ENCODE measurements around the gene MAGI3. TPM values are rescaled to one million over a fixed set of nuclear protein-coding genes. Genes with fewer than 3 reads are reported as not detected.
A peak's percentile ranks its signal among the peaks of the same experiment; 100 is the strongest.
"Not testable (repeated sequence)": the region's sequence is repeated elsewhere in the genome, so short reads cannot be mapped to it uniquely, and the experiment has no call there.

MAGI3 gene
- total RNA-seq, 2 donors from 2014 or later, result 8.0 to 11.2 TPM

DNA sequence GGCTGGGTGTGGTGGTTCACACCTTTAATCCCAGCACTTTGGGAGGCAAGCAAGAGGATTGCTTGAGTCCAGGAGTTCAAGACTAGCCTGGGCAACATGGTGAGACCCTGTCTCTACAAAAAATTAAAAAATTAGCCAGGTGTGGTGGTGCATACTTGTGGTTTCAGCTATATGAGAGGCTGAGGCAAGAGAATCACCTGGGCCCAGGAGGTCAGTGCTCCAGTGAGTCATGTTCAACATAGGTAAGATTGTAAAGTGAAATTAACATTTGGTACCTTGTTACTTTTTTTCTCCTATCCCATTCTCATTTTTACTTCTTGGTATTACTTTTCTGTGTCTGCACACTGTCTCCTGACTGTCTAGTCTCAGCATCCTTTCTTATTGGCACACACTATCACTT lies 19.0 kb downstream of the MAGI3 start:
- DNase-seq (no peak), ATAC-seq (no peak)
- peaks cover 4% of the 10 kb centered on the region for H3K36me3 Mint-ChIP-seq (ENCODE audit: low read depth)
- H3K9me3 ChIP-seq (ENCODE audit: control insufficient read depth, low read length, poor library complexity, severe bottlenecking), result no peaks in the 10 kb centered on the region
- no peak overlapping the region for H3K4me3 Mint-ChIP-seq
- H3K27ac Mint-ChIP-seq, result no peak overlapping the region
- peaks cover 16% of the 10 kb centered on the region for H3K4me1 Mint-ChIP-seq
- no peaks in the 10 kb centered on the region for H3K27me3 Mint-ChIP-seq

DNA sequence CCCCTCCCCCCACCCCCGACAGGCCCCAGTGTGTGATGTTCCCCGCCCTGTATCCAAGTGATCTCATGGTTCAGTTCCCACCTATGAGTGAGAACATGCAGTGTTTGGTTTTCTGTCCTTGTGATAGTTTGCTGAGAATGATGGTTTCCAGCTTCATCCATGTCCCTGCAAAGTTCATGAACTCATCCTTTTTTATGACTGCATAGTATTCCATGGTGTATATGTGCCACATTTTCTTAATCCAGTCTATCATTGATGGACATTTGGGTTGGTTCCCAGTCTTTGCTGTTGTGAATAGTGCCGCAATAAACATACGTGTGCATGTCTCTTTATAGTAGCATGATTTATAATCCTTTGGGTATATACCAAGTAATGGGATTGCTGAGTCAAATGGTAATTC lies 21.7 kb downstream of the MAGI3 start:
- not testable (repeated sequence) for ATAC-seq; H3K4me3 Mint-ChIP-seq; H3K36me3 Mint-ChIP-seq (ENCODE audit: low read depth); H3K4me1 Mint-ChIP-seq; H3K9me3 ChIP-seq (ENCODE audit: control insufficient read depth, low read length, poor library complexity, severe bottlenecking); H3K27ac Mint-ChIP-seq; H3K27me3 Mint-ChIP-seq; DNase-seq

DNA sequence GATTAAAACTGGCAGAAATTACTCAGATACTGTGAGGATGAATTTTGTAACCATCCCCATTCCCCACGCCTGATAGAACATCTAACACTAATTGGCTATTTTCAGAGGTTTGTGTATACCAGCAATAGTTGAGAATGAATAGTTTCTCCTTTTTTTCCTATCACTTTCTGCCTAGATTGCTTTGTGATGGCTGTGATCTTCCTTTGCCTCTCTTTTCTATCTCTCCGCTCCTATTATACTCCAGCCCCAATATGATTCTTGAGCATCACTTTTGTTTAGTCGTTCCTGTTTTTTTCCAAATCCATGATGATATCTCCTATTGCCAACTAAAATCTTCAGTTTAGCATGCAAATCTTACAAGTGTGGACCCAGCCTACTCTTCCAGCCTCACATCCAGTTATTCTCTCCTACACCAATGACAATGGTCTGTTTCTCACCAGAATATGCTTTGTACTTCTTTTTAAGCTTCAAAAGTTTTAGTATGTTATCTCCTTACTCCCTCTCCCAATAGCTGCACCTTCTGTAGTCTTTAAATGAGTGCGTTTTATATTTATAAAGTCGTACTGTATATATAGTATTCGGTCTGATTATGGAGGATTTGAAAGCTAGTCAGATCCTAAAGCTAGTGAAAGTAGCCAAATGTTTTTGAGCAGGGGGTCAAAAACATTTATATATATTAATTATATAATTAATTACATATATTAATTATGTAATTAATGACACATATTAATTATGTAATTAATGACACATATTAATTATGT lies 25.2 kb downstream of the MAGI3 start:
- no peak for ATAC-seq
- H3K4me1 Mint-ChIP-seq, result peaks cover 9% of the 10 kb centered on the region
- no peaks in the 10 kb centered on the region for H3K27me3 Mint-ChIP-seq
- no peaks in the 10 kb centered on the region for H3K9me3 ChIP-seq (ENCODE audit: control insufficient read depth, low read length, poor library complexity, severe bottlenecking)
- H3K4me3 Mint-ChIP-seq, result no peak overlapping the region
- H3K36me3 Mint-ChIP-seq (ENCODE audit: low read depth), result no peaks in the 10 kb centered on the region
- DNase-seq, result no peak
- no peak overlapping the region for H3K27ac Mint-ChIP-seq

DNA sequence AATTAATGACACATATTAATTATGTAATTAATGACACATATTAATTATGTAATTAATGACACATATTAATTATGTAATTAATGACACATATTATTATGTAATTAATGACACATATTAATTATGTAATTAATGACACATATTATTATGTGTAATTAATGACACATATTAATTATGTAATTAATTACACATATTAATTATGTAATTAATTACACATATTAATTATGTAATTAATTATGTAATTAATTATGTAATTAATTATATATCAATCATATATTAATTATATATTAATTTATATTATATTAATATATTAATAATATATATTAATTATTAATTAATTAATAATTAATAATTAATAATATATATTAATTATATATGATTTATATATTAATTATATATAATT lies 25.8 kb downstream of the MAGI3 start:
- not testable (repeated sequence) for H3K36me3 Mint-ChIP-seq (ENCODE audit: low read depth); ATAC-seq; H3K27ac Mint-ChIP-seq; H3K4me3 Mint-ChIP-seq; H3K4me1 Mint-ChIP-seq; H3K9me3 ChIP-seq (ENCODE audit: control insufficient read depth, low read length, poor library complexity, severe bottlenecking); DNase-seq; H3K27me3 Mint-ChIP-seq

DNA sequence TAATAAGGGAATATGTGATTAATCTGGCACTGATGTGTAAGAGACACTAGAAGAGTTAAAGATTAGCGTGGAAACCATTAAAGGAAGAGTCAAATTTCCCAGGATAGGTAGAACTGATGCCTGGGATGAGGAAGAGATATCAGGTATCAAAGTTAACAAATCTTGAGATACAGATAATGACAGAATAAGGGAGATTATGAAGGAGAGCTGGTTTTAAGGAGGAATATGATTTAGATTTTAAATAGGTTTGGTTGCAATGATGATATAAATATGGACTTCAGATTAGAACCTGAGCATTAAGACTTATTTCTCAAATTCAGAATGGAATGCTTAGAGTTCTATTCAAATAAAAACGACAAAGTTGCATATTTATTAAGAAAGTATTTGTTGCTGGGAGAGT lies 26.2 kb downstream of the MAGI3 start:
- Mint-ChIP-seq H3K4me1 (peaks cover 9% of the 10 kb centered on the region), H3K36me3 (ENCODE audit: low read depth) (no peaks in the 10 kb centered on the region), H3K27ac (no peak overlapping the region), H3K4me3 (no peak overlapping the region), H3K27me3 (no peaks in the 10 kb centered on the region)
- ATAC-seq (no peak), DNase-seq (no peak)
- H3K9me3 ChIP-seq (ENCODE audit: control insufficient read depth, low read length, poor library complexity, severe bottlenecking), result no peaks in the 10 kb centered on the region

DNA sequence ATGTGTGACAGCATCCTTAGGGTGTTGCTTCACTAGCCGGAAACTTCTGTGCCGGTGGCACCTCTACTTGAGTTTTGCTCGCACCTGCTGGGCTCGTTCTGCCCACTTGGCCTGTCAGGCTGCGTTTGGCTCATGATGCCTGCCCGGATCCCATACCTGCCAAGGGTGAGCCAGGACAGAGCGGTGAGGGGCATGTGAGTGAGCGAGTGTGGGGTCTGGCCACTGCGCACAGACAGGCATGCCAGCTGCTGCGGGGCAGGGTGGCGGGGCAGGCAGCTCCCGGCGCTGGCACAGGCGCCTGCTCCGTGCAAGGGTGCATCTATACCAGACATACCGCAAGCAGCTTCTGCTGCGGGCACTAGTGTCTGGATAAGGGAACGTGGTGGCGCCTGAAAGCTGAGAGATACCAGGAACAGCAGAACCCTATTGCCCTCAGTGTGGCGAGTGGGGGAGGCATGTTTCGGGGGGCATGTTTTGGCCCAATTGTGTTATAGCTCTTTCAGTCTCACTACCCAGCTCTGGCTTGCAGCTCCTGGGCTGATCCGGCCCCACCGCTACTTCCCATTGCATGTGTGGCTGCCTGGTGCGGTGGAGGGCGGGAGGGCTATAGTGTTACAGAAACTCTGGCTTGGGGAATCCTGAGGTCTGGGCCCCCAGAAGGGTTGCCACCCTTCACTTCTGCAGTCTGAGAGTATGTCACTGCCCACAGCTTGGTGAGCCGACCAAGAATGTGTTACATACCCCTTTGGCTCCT lies 32.2 kb downstream of the MAGI3 start:
- Mint-ChIP-seq H3K27me3 (no peaks in the 10 kb centered on the region), H3K4me3 (no peak overlapping the region), H3K4me1 (peaks cover 5% of the 10 kb centered on the region), H3K27ac (no peak overlapping the region), H3K36me3 (ENCODE audit: low read depth) (no peaks in the 10 kb centered on the region)
- DNase-seq (no peak), ATAC-seq (no peak)
- no peaks in the 10 kb centered on the region for H3K9me3 ChIP-seq (ENCODE audit: control insufficient read depth, low read length, poor library complexity, severe bottlenecking)

DNA sequence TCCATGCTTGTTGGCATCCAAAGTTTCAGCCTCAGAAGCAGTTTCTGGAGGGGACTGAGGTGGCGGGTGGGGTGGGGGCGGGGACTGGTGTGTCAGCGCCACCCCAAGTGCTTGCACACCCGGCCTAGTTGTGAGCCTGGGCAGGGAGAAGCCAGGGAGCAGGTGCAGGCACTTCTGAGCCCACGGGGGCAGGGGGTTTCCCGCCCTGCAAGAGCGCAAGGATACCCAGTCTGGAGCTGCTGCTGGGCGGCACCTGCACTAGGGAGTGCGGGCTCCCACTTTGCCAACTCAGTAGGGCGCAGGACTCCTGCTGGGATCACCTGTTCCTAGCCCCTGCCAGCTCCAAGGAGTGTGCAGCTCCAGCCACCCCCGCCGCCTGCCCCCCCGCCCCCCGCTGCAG lies 33.5 kb downstream of the MAGI3 start:
- no peaks in the 10 kb centered on the region for H3K27me3 Mint-ChIP-seq
- no peaks in the 10 kb centered on the region for H3K4me1 Mint-ChIP-seq
- H3K36me3 Mint-ChIP-seq (ENCODE audit: low read depth), result no peaks in the 10 kb centered on the region
- H3K9me3 ChIP-seq (ENCODE audit: control insufficient read depth, low read length, poor library complexity, severe bottlenecking), result no peaks in the 10 kb centered on the region
- DNase-seq (no peak), ATAC-seq (no peak)
- H3K4me3 Mint-ChIP-seq, result no peak overlapping the region
- no peak overlapping the region for H3K27ac Mint-ChIP-seq

DNA sequence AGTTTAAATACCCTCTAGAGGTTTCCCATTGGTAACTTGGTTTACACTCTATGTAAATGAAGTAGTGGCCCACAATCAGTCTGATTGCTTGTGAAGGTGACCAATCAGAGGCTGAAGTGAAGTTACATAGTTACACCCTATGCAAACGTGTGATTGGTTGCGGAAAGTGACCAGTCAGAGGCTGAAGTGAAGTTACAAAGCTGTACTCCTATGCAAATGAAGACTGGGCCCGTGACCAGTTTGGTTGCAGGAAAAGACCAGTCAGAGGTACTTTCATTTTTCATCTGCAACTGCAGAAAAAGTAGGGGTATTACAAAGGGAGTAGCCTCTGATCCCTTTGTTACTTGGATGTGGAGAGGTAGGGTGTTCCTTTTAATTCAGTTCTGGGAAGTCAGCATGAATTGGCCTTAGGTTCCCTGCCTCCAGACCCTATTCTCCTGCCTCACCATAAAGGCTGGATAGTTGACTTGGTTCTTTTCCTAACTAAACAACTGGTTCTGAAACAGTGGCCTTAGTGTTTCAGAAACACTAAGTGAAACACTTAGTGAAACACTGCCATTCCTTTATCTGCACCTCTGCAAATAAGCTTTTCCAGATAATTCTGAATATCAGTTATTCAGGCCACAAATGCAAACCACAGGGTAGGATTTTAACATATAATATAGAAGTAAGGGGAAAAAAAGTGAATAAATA lies 39.3 kb downstream of the MAGI3 start:
- Mint-ChIP-seq H3K27ac (no peak overlapping the region), H3K4me3 (no peak overlapping the region), H3K27me3 (no peaks in the 10 kb centered on the region), H3K36me3 (ENCODE audit: low read depth) (no peaks in the 10 kb centered on the region), H3K4me1 (peaks cover 2% of the 10 kb centered on the region)
- H3K9me3 ChIP-seq (ENCODE audit: control insufficient read depth, low read length, poor library complexity, severe bottlenecking), result no peaks in the 10 kb centered on the region
- no peak for DNase-seq
- no peak for ATAC-seq

DNA sequence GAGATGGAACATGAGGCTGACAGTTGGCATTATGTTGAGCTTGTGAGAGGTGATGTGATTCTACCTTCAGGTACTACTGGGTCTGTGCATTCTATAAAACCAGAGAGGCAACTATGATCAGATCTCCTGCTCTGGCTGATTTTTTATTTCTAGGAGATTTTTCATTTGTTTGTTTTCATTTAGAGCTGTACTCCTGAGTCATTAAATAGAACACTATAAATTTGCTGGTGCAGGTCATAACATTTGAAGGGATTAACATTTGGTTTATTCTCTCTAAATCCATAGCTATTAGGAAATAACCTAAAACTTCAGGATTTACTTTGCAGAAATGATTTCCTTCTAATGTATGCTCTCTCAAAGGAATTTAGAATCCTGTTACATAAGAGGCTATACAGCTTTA lies 42.9 kb downstream of the MAGI3 start:
- H3K4me1 Mint-ChIP-seq, result peaks cover 8% of the 10 kb centered on the region

DNA sequence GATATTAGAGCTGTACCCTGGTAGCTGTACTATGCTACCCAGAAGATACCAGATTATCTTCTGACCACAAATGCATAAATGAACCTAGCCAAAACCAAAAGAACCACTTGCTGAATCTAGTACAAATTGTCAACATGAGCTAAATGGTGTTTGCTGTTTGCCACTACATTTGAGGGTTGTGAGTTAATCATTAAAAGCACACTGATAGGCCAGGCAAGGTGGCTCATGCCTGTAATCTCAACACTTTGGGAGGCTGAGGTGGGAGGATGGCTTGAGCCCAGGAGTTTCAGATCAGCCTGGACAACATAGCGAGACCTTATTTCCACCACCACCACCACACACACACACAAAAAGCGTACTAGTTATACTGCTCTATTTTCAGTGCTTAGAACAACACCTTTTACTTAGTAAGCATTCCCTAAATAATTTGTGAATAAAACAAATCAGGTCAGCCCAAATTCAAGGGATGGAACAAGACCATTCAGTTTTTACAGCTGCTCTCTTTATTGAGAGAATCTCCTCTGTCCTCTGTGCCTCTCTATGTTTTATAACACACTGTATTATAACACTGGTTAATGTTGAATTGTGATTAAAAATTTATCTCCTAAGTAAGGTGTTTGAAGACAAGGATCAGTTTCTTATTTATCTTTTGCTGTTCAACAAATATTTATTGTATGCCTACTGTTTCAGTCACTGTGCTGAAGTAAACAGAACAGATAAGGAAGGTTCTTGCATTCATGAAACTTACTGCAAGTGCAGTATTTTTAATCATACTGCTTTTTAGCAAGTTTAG lies 44.0 kb downstream of the MAGI3 start:
- no peak for ATAC-seq
- H3K4me3 Mint-ChIP-seq, result no peak overlapping the region
- peaks cover 14% of the 10 kb centered on the region for H3K4me1 Mint-ChIP-seq
- DNase-seq, result no peak
- H3K27me3 Mint-ChIP-seq, result no peaks in the 10 kb centered on the region
- no peaks in the 10 kb centered on the region for H3K36me3 Mint-ChIP-seq (ENCODE audit: low read depth)
- peak overlapping the region; percentile 4 for H3K27ac Mint-ChIP-seq
- H3K9me3 ChIP-seq (ENCODE audit: control insufficient read depth, low read length, poor library complexity, severe bottlenecking), result no peaks in the 10 kb centered on the region

More for the DNA sequence above, 42.9 kb downstream of the MAGI3 start:
- H3K27me3 Mint-ChIP-seq, result no peaks in the 10 kb centered on the region
- no peak overlapping the region for H3K27ac Mint-ChIP-seq
- H3K4me3 Mint-ChIP-seq, result no peak overlapping the region
- DNase-seq (no peak), ATAC-seq (no peak)
- H3K9me3 ChIP-seq (ENCODE audit: control insufficient read depth, low read length, poor library complexity, severe bottlenecking), result no peaks in the 10 kb centered on the region
- no peaks in the 10 kb centered on the region for H3K36me3 Mint-ChIP-seq (ENCODE audit: low read depth)

DNA sequence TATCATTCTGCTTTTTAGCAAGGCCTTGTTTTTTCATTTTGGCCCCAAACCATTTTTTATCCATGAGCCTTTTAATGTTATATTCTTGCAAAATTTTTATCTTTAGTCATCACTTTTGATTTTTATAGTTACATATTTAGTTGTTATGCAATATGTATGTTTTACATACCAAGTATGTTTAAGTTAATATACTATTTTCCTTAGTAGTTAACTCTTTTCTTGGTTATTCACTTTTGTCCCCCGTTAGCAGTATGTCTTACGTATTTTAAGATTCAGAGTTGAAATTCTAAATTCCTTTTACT lies 44.5 kb downstream of the MAGI3 start:
- H3K9me3 ChIP-seq (ENCODE audit: control insufficient read depth, low read length, poor library complexity, severe bottlenecking), result no peaks in the 10 kb centered on the region
- Mint-ChIP-seq H3K36me3 (ENCODE audit: low read depth) (no peaks in the 10 kb centered on the region), H3K27ac (no peak overlapping the region), H3K4me3 (no peak overlapping the region), H3K4me1 (peaks cover 16% of the 10 kb centered on the region), H3K27me3 (no peaks in the 10 kb centered on the region)
- no peak for DNase-seq
- ATAC-seq, result no peak

DNA sequence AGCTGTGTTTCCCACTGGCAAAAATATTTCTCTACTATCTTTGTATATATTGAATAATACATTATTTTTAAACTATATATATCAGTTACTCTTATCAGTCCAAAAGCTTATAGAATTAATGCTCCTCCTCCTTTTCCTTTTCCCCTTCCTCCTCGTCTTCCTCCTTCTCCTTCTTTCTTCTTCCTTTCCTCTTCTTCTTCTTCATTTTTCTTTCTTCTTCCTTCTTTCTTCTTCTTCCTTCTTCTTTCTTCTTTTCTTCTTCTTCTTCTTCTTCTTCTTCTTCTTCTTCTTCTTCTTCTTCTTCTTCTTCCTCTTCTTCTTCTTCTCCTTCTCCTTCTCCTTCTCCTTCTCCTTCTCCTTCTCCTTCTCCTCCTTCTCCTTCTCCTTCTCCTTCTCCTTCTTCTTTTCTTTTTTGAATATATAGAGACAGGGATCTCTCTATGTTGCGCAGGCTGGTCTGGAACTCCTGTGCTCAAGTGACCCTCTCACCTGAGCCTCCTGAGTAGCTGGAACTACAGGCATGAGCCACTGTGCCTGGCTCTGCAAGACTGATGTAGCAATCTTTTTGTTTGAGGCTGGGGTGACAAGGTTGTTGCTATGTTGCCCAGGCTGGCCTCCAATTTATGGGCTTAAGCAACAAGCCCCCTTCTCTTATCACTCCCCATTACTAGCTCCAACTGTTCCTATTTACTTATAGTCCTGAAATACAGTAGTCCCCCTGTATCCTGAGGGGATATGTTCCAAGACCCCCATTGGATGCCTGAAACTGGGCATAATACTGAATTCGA lies 47.4 kb downstream of the MAGI3 start:
- no peak for DNase-seq
- no peak overlapping the region for H3K27ac Mint-ChIP-seq
- no peaks in the 10 kb centered on the region for H3K36me3 Mint-ChIP-seq (ENCODE audit: low read depth)
- no peaks in the 10 kb centered on the region for H3K9me3 ChIP-seq (ENCODE audit: control insufficient read depth, low read length, poor library complexity, severe bottlenecking)
- ATAC-seq, result no peak
- H3K4me1 Mint-ChIP-seq, result peaks cover 19% of the 10 kb centered on the region
- no peaks in the 10 kb centered on the region for H3K27me3 Mint-ChIP-seq
- H3K4me3 Mint-ChIP-seq, result no peak overlapping the region
